ENCODE data around the gene PANK2. TPM values are rescaled to one million over a fixed set of nuclear protein-coding genes. Genes with fewer than 3 reads are reported as not detected.
"Not testable (repeated sequence)": the region's sequence is repeated elsewhere in the genome, so short reads cannot be mapped to it uniquely, and the experiment has no call there.

The PANK2 gene
- total RNA-seq, 1 experiment from 2014 or later, result 50.8 TPM

- H3K4me2 ChIP-seq (ENCODE audit: low read length), result no peak overlapping the region
- no peak for ATAC-seq
- no peak overlapping the region for H2AFZ ChIP-seq (ENCODE audit: low read length)
- no peaks in the 10 kb centered on the region for H3K9me3 ChIP-seq (ENCODE audit: low read length)
- no peaks in the 10 kb centered on the region for H3F3A ChIP-seq (ENCODE audit: low read length, unreplicated experiment)
- H3K79me2 ChIP-seq (ENCODE audit: low read length), result no peaks in the 10 kb centered on the region
- POLR2A ChIA-PET (ENCODE audit: unreplicated experiment), result no interaction called here
- CTCF ChIA-PET, result no interaction called here
- DNase-seq, result no peak
- H3K9ac ChIP-seq (ENCODE audit: low read length), result no peak overlapping the region
- no peaks in the 10 kb centered on the region for H3K9me2 ChIP-seq (replicated peaks; ENCODE audit: low read length)
- TF ChIP-seq EZH2phosphoT487 (IDR thresholded peaks at IDR 0.05; ENCODE audit: borderline replicate concordance, low read length), result no peak
- no peak for TF ChIP-seq CTCF (conservative IDR thresholded peaks at IDR 0.05; ENCODE audit: low read depth, low read length)
- TF ChIP-seq EZH2 (IDR thresholded peaks at IDR 0.05; ENCODE audit: low read length, unreplicated experiment), result no peak
- H3K4me1 ChIP-seq (ENCODE audit: insufficient read depth, low read length), result no peaks in the 10 kb centered on the region
- H3K36me3 ChIP-seq (ENCODE audit: low read depth, low read length), result peaks cover 21% of the 10 kb centered on the region
- H3K27ac ChIP-seq (ENCODE audit: low read length), result no peak overlapping the region
- no TSS peak for BruUV-seq (replicated peaks)
- no peak overlapping the region for H3K4me3 ChIP-seq (ENCODE audit: low read length)
- no peaks in the 10 kb centered on the region for H4K20me1 ChIP-seq (ENCODE audit: low read length)
- no peaks in the 10 kb centered on the region for H3K27me3 ChIP-seq (ENCODE audit: low read length)
- intact Hi-C loops (cut with micrococcal nuclease), result no loop called here
Measured at GRCh38 chr20:3876676-3877075, 12.5 kb upstream of the PANK2 start.

GRCh38 chr20:3878921-3879274 is 10.3 kb upstream of the PANK2 start:
- H3F3A ChIP-seq (ENCODE audit: low read length, unreplicated experiment); H2AFZ ChIP-seq (ENCODE audit: low read length); H3K9me3 ChIP-seq (ENCODE audit: low read length); H3K27me3 ChIP-seq (ENCODE audit: low read length); POLR2A ChIA-PET (ENCODE audit: unreplicated experiment); H3K36me3 ChIP-seq (ENCODE audit: low read depth, low read length); DNase-seq; H3K4me1 ChIP-seq (ENCODE audit: insufficient read depth, low read length); ATAC-seq; H4K20me1 ChIP-seq (ENCODE audit: low read length); BruUV-seq (replicated peaks); H3K4me3 ChIP-seq (ENCODE audit: low read length); CTCF ChIA-PET; intact Hi-C loops (cut with micrococcal nuclease); H3K9me2 ChIP-seq (replicated peaks; ENCODE audit: low read length); H3K4me2 ChIP-seq (ENCODE audit: low read length); H3K27ac ChIP-seq (ENCODE audit: low read length); H3K79me2 ChIP-seq (ENCODE audit: low read length); H3K9ac ChIP-seq (ENCODE audit: low read length): not testable (repeated sequence)

- Histone ChIP-seq H3K9me2 (replicated peaks; ENCODE audit: low read length) (no peaks in the 10 kb centered on the region), H3K4me1 (ENCODE audit: insufficient read depth, low read length) (peaks cover 9% of the 10 kb centered on the region), H3K9me3 (ENCODE audit: low read length) (no peaks in the 10 kb centered on the region), H3K36me3 (ENCODE audit: low read depth, low read length) (no peaks in the 10 kb centered on the region), H3K4me3 (ENCODE audit: low read length) (no peak overlapping the region), H3K27me3 (ENCODE audit: low read length) (no peaks in the 10 kb centered on the region), H2AFZ (ENCODE audit: low read length) (no peak overlapping the region), H3K27ac (ENCODE audit: low read length) (no peak overlapping the region), H3K9ac (ENCODE audit: low read length) (no peak overlapping the region), H3K4me2 (ENCODE audit: low read length) (no peak overlapping the region), H3K79me2 (ENCODE audit: low read length) (peaks cover 33% of the 10 kb centered on the region), H4K20me1 (ENCODE audit: low read length) (peaks cover 8% of the 10 kb centered on the region), H3F3A (ENCODE audit: low read length, unreplicated experiment) (no peaks in the 10 kb centered on the region)
- CTCF ChIA-PET, result no interaction called here
- intact Hi-C loops (cut with micrococcal nuclease), result no loop called here
- DNase-seq (no peak), ATAC-seq (no peak)
- POLR2A ChIA-PET (ENCODE audit: unreplicated experiment), result interaction anchor here (0.6 kb wide), 1 partner anchor 116 kb away, joined by 3 read pairs; no protein-coding TSS in a partner anchor
- BruUV-seq (replicated peaks), result no TSS peak
- TF ChIP-seq EZH2 (IDR thresholded peaks at IDR 0.05; ENCODE audit: low read length, unreplicated experiment) (no peak), CTCF (conservative IDR thresholded peaks at IDR 0.05; ENCODE audit: low read depth, low read length) (no peak), EZH2phosphoT487 (IDR thresholded peaks at IDR 0.05; ENCODE audit: borderline replicate concordance, low read length) (no peak)
Measured at GRCh38 chr20:3885715-3886114, 3.5 kb upstream of the PANK2 start.

Measured in PC-3 (cell line).